GM19467 (cell line): ENCODE results near the gene LINS1.

ENCODE experiments used
- ATAC-seq: cut with Tn5 transposase; IDR thresholded peaks from one replicate; pipeline ENCODE4 v1.9.1; 2021; ENCODE audit warnings: mild to moderate bottlenecking, moderate library complexity; ENCODE audit not compliant: unreplicated experiment

Gene LINS1

GRCh38 chr15:100559330-100559729 lies 42.7 kb downstream of the LINS1 start:
- no peak for ATAC-seq

GRCh38 chr15:100558771-100559254 lies 43.2 kb downstream of the LINS1 start:
- no peak for ATAC-seq

GRCh38 chr15:100553468-100553867 lies 48.5 kb downstream of the LINS1 start:
- ATAC-seq, result no peak

- no peak for ATAC-seq
Observed at GRCh38 chr15:100547961-100548360, 54.0 kb downstream of the LINS1 start.

GRCh38 chr15:100544946-100545345 lies 57.0 kb downstream of the LINS1 start:
- no peak for ATAC-seq

GRCh38 chr15:100544338-100544841 lies 57.6 kb downstream of the LINS1 start:
- ATAC-seq, result no peak

GRCh38 chr15:100542290-100542689 lies 59.7 kb downstream of the LINS1 start:
- no peak for ATAC-seq

- peak; percentile 56 for ATAC-seq
Observed at GRCh38 chr15:100537331-100537730, 64.7 kb downstream of the LINS1 start.

- ATAC-seq, result no peak
Observed at GRCh38 chr15:100536733-100537132, 65.3 kb downstream of the LINS1 start.

- ATAC-seq, result no peak
Observed at GRCh38 chr15:100533886-100534285, 68.1 kb downstream of the LINS1 start.

- ATAC-seq, result no peak
Observed at GRCh38 chr15:100531823-100532327, 70.1 kb downstream of the LINS1 start.

GRCh38 chr15:100531204-100531603 lies 70.8 kb downstream of the LINS1 start:
- ATAC-seq, result no peak

- no peak for ATAC-seq
Observed at GRCh38 chr15:100529556-100529955, 72.4 kb downstream of the LINS1 start.

GRCh38 chr15:100528833-100529428 lies 73.1 kb downstream of the LINS1 start, which contains the start of gene CERS3:
Gene CERS3 (minus strand): TSS chr15:100528950. CDS start chr15:100501849, 27,101 bp downstream.
- ATAC-seq, result no peak

- ATAC-seq, result no peak
Observed at GRCh38 chr15:100526027-100526481, 75.9 kb downstream of the LINS1 start.

GRCh38 chr15:100525436-100525835 lies 76.5 kb downstream of the LINS1 start:
- ATAC-seq, result no peak

- no peak for ATAC-seq
Observed at GRCh38 chr15:100524326-100524725, 77.7 kb downstream of the LINS1 start.

GRCh38 chr15:100521907-100522306 lies 80.1 kb downstream of the LINS1 start:
- ATAC-seq, result no peak

- ATAC-seq, result no peak
Observed at GRCh38 chr15:100520132-100520921, 81.7 kb downstream of the LINS1 start.

- ATAC-seq, result no peak
Observed at GRCh38 chr15:100517846-100518245, 84.1 kb downstream of the LINS1 start.
